Motor neuron (in vitro differentiated cells): Measurements from ENCODE around the gene ATG2B. TPM values are rescaled to one million over a fixed set of nuclear protein-coding genes. Genes with fewer than 3 reads are reported as not detected.

Experiments used
- ATAC-seq, 8 experiments: fragments of 200-7000 bp; cut with Tn5 transposase; replicated peaks in 6 of 8; 2 replicates each; pipeline ENCODE4 v1.8.0; 2021; ENCODE audit warnings: mild to moderate bottlenecking in 8 of 8, moderate library complexity in 8 of 8
- H3K27ac ChIP-seq, 2 donors: fragments of 250-450 bp; sonication (Bioruptor Pico); 2 replicates each; pipeline ENCODE4 v1.9.0; 2021; ENCODE audit warnings: antibody characterized with exemption in 2 of 2, mild to moderate bottlenecking in 2 of 2, moderate library complexity in 1 of 2
- H3K4me1 ChIP-seq, 2 donors: fragments of 250-450 bp; sonication (Bioruptor Pico); replicated peaks in 1 of 2; 2 replicates each; pipeline ENCODE4 v1.6.1; 2021; ENCODE audit warnings: antibody characterized with exemption in 2 of 2, mild to moderate bottlenecking in 2 of 2, moderate library complexity in 1 of 2
- H3K4me3 ChIP-seq, 5 donors: fragments of 250-450 bp; sonication (Bioruptor Pico); 2 replicates each; pipeline ENCODE4 v1.9.0; 2021; ENCODE audit warnings: antibody characterized with exemption in 5 of 5, mild to moderate bottlenecking in 5 of 5, moderate library complexity in 4 of 5
- WGBS, 10 experiments: fragments of 450-650 bp; shearing (Covaris generic); methylation state at CpG; one replicate each; pipeline ENCODE4 v1.0.0; 2022; 5-methylcytosine and 5-hydroxymethylcytosine counted together
- in situ Hi-C, 9 experiments: fragments of 400-800 bp; cut with MboI; loops; one replicate each; pipeline ENCODE4 v1.15.0; 2021; ENCODE audit warnings: low sequenced_read_pairs in 9 of 9, low pct_unique_long_range_greater_than_20kb in 2 of 9; ENCODE audit not compliant: unreplicated experiment in 9 of 9
- total RNA-seq, 8 experiments: library from RNA; unstranded; fragments of 300-600 nt; gene quantifications; 2 replicates each; pipeline versions ENCODE4 v1.2.3 to v1.2.4, GENCODE V29; 2022

Gene ATG2B
- total RNA-seq, 8 experiments from 2014 or later = 11.1 to 27.3 (median 16.7) TPM

DNA sequence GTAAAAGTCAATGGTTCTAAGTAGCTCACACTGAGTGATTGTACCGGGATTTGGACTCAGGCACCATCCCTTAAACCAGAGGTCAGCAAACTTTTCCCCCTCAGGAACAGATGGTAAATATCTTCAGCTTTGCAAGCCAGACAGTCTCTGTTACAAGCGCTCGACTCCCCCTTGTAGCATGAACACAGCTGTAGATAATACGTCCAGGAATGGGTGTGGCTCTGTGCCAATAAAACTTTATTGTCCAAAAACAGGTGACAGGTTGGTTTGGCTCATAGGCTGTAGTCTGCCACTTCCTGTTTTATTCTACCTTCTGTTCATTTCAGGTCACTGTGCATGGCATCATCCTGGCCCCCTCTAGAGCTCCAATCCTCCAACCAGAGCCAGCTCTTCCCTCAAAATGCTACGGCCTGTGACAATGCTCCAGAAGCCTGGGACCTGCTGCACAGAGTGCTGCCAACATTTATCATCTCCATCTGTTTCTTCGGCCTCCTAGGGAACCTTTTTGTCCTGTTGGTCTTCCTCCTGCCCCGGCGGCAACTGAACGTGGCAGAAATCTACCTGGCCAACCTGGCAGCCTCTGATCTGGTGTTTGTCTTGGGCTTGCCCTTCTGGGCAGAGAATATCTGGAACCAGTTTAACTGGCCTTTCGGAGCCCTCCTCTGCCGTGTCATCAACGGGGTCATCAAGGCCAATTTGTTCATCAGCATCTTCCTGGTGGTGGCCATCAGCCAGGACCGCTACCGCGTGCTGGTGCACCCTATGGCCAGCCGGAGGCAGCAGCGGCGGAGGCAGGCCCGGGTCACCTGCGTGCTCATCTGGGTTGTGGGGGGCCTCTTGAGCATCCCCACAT, 99.6 kb downstream of the ATG2B start:
- Histone ChIP-seq H3K4me3 (no peak overlapping the region), H3K27ac (no peak overlapping the region), H3K4me1 (no peaks in the 10 kb centered on the region)
- in situ Hi-C loops = loop anchor here in 4 of 9 experiments (25.0 kb wide), 3 partner anchors 151 to 701 kb away; no protein-coding TSS in a partner anchor
- ATAC-seq = no peak
- 50 to 95% (median 84%) methylated on average over 1 to 10 of the region's 20 CpGs; no CpG with 5 or more reads in 2 of the 10 experiments for WGBS, 10 experiments

- 47 to 91% (median 81%) methylated on average over 1 to 10 of the region's 16 CpGs; no CpG with 5 or more reads in 1 of the 10 experiments for WGBS, 10 experiments
- H3K4me1 ChIP-seq = no peaks in the 10 kb centered on the region
- in situ Hi-C loops = loop anchor here in 4 of 9 experiments (25.0 kb wide), 3 partner anchors 150 to 700 kb away; no protein-coding TSS in a partner anchor
- ATAC-seq = peak in 1 of 8 experiments; percentile 7
- no peak overlapping the region for H3K27ac ChIP-seq
- H3K4me3 ChIP-seq = no peak overlapping the region
Observed at GRCh38 chr14:96261772-96262655, 101.1 kb downstream of the ATG2B start.

DNA sequence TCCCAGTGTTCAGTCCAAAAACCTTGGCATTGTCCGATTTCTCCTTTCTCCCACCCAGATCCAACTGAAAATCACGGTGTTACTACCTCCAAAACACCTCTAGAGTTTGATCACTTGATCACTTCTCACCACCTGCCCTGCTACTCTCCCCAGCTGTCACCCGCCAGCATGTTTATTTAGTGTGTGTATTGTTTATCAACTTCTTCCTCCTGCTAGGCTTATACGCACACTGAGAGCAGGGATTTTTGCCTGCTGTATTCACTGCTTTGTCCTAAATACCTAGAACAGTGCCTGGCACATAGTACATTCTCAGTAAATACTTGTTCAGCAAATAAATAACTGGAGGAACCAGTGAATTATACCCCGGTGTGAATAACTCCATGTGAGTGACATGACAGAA, 102.1 kb downstream of the ATG2B start:
- 58 to 100% (median 95%) methylated on average over 1 to 5 of the region's 5 CpGs; no CpG with 5 or more reads in 2 of the 10 experiments for whole genome bisulfite sequencing, 10 experiments
- ATAC-seq = no peak
- H3K4me3 ChIP-seq = no peak overlapping the region
- in situ Hi-C loops = loop anchor here in 4 of 9 experiments (25.0 kb wide), 3 partner anchors 149 to 699 kb away; no protein-coding TSS in a partner anchor
- H3K27ac ChIP-seq = no peak overlapping the region
- H3K4me1 ChIP-seq = no peaks in the 10 kb centered on the region

GRCh38 chr14:96260341-96260821, 102.8 kb downstream of the ATG2B start:
- no peak overlapping the region for H3K27ac ChIP-seq
- 10 to 75% (median 33%) methylated on average over 1 to 2 of the region's 2 CpGs; no CpG with 5 or more reads in 3 of the 10 experiments for WGBS, 10 experiments
- ATAC-seq = peak in 2 of 8 experiments; percentile 89
- in situ Hi-C loops = loop anchor here in 4 of 9 experiments (25.0 kb wide), 3 partner anchors 148 to 698 kb away; no protein-coding TSS in a partner anchor
- no peaks in the 10 kb centered on the region for H3K4me1 ChIP-seq
- H3K4me3 ChIP-seq = no peak overlapping the region

- H3K4me3 ChIP-seq = no peak overlapping the region
- H3K27ac ChIP-seq = no peak overlapping the region
- in situ Hi-C loops = loop anchor here in 4 of 9 experiments (25.0 kb wide), 3 partner anchors 146 to 696 kb away; no protein-coding TSS in a partner anchor
- ATAC-seq = no peak
- peaks cover 0 to 6% of the 10 kb centered on the region in 2 donors for H3K4me1 ChIP-seq
Observed at GRCh38 chr14:96257900-96258299, 105.2 kb downstream of the ATG2B start.

DNA sequence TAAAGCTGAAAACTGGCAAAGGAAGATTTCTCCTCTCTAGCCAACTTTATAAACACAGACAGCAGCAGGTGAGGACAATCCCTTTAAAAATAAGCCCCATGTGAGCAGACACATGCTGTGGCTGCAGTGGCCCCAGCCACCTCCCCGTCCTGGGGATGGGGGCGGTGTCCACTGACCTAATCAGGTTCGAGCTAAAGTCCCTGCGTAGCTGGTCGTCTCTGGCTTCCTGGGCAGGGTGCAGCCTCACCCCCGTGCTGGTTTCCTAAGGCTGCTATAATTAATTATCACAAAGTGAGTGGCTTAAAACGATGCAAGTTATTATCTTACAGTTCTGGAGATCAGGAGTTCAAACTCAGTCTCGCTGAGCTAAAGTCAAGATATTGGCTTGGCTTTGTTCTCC, 106.1 kb downstream of the ATG2B start:
- no peak overlapping the region for H3K4me3 ChIP-seq
- in situ Hi-C loops = loop anchor here in 4 of 9 experiments (25.0 kb wide), 3 partner anchors 145 to 695 kb away; no protein-coding TSS in a partner anchor
- ATAC-seq = no peak

GRCh38 chr14:96256407-96256806, 106.7 kb downstream of the ATG2B start:
- ATAC-seq = no peak
- in situ Hi-C loops = loop anchor here in 4 of 9 experiments (25.0 kb wide), 3 partner anchors 144 to 694 kb away; no protein-coding TSS in a partner anchor
- Histone ChIP-seq H3K27ac (no peak overlapping the region), H3K4me1 (peaks cover 0 to 8% of the 10 kb centered on the region in 2 donors), H3K4me3 (no peak overlapping the region)
- 56 to 100% (median 66%) methylated on average over 1 to 4 of the region's 4 CpGs; no CpG with 5 or more reads in 1 of the 10 experiments for WGBS, 10 experiments

More for the DNA sequence above, 106.1 kb downstream of the ATG2B start:
- Histone ChIP-seq H3K27ac (no peak overlapping the region), H3K4me1 (peaks cover 0 to 8% of the 10 kb centered on the region in 2 donors)
- 63 to 100% (median 73%) methylated on average over 1 to 6 of the region's 8 CpGs; no CpG with 5 or more reads in 2 of the 10 experiments for WGBS, 10 experiments

DNA sequence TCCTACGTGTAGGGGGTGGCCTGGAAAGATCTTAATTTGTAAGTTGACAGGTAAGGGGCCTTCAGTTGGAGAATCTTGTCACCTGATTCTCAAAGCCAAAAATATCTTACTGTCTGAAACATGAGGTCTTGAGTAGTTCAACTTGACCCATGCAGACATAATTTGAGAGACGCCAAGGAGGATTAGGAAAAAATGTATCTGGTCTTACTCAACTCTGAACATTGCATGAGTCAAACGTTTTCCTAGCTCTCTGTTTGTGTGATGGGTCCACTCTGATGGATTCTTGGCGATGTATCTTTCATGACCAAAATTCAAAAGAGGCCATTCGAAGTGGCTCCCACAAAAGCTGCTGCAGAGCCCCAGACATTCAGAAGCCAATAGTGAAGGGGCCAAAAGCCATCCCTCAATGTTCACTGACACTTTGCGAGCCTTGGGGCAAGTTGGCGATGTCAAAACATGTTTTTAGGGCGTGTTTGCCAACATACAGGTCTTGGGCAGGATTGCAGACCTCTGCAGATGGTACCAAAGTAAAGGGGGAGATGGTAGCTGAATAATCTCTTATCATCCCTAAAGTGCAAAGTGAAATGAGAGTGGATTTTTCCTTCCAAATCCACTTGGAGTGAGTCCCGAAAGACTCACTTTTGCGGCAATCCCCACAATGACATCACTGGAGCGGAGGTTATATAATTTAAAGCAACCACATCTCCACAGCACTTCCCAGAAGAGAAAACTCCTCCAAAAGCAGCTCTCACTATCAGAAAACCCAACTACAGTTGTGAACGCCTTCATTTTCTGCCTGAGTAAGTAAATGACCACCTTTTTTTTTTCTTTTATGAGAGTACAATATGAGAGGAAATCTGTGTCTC, 107.4 kb downstream of the ATG2B start, which contains the start of gene BDKRB1:
Gene BDKRB1, plus strand, starts transcription at position 710 of the 866 bp plus-strand sequence. CDS start 7,473 bp downstream, outside the sequence.
- no peak within 1 kb of the TSS for H3K27ac ChIP-seq
- ATAC-seq = peak in 1 of 8 experiments; percentile 10
- no peak within 1 kb of the TSS for H3K4me3 ChIP-seq
- 20 to 100% (median 67%) methylated on average over 1 to 9 of the region's 12 CpGs for WGBS, 10 experiments
- H3K4me1 ChIP-seq = peaks cover 0 to 8% of the 10 kb centered on the region in 2 donors
- in situ Hi-C loops = loop anchor here in 4 of 9 experiments (25.0 kb wide), 3 partner anchors 143 to 693 kb away; no protein-coding TSS in a partner anchor

DNA sequence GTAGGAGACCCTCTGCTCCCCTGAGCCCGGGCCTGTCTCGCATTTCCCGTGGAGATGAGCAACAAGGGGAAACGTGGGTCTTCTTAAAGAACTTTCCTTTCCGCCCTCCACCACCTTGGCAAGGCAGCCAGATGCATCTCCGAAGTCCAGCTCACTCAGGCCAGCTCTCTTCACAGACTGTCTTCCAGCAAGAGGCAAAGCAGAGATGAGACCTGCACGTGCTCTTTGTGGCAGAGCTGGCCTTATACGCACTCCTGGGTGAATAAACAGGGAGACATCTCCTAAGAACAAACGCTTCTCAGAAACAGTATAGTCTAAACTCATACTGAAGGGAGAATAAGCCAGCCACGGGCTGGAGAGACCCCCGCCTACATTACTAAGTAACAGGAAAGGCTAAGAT, 108.5 kb downstream of the ATG2B start:
- no peak overlapping the region for H3K27ac ChIP-seq
- WGBS, 10 experiments = 50 to 95% (median 88%) methylated on average over 1 to 8 of the region's 11 CpGs; no CpG with 5 or more reads in 3 of the 10 experiments
- no peak for ATAC-seq
- in situ Hi-C loops = loop anchor here in 4 of 9 experiments (25.0 kb wide), 3 partner anchors 142 to 692 kb away; no protein-coding TSS in a partner anchor
- H3K4me1 ChIP-seq = peaks cover 0 to 8% of the 10 kb centered on the region in 2 donors
- H3K4me3 ChIP-seq = no peak overlapping the region

DNA sequence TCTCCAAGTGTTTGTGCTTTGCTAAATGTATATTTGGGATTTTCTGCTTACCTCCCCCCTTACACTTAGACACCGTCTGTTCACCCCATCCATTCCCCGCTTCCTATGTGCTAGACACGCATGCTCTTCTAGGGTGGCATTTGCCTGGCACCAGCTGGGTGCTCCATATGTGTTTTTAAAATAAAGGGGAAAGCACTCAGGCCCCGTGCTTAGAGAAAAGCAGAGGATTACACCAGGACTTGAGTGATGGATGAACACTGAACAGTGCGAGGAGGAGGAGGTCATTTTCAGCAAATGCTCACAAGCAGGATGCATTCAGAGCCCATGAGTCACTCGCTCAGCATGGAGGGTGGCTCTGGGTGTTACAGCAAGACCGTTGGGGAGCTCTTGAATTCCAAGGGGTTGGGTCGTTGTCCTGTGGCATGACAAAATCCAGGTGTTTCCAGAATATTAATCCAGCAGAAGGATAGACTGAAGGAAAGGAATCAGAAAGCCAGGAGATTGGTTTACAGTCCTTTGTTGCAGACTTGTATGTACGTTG, 110.1 kb downstream of the ATG2B start:
- WGBS, 10 experiments = 20 to 80% (median 47%) methylated on average over 1 to 6 of the region's 9 CpGs
- H3K4me3 ChIP-seq = no peak overlapping the region
- H3K27ac ChIP-seq = no peak overlapping the region
- peaks cover 0 to 8% of the 10 kb centered on the region in 2 donors for H3K4me1 ChIP-seq
- ATAC-seq = peak in 7 of 8 experiments; percentile 68 to 99 (median 93)
- in situ Hi-C loops = loop anchor here in 4 of 9 experiments (25.0 kb wide), 3 partner anchors 141 to 691 kb away; no protein-coding TSS in a partner anchor
